Pancreas (tissue), 10 donors: Measurements from ENCODE around the gene PLEKHH3. TPM values are rescaled to one million over a fixed set of nuclear protein-coding genes. Genes with fewer than 3 reads are reported as not detected.

Experiments used
- ATAC-seq, 4 donors: fragments of 200-7000 bp; cut with Tn5 transposase; one replicate each; pipeline versions ENCODE4 v1.8.0 to v1.9.1; 2020; ENCODE audit warnings: mild to moderate bottlenecking in 4 of 4, moderate library complexity in 4 of 4
- DNase-seq, 6 donors: peaks; one replicate each; pipeline ENCODE4 v3.0.0-alpha.2; 2020
- FAIRE-seq: peaks from 2 replicates; lab custom pipeline; 2012; peaks lifted over from hg19 to GRCh38; lab: Jason Lieb, UNC
- H3K27ac ChIP-seq, 4 donors: fragments of 200-600 bp; sonication (generic); 1 replicate in 3 of 4; 2 replicates in 1 of 4; pipeline versions ENCODE4 v1.5.0 to v1.8.0; 2020
- H3K27me3 ChIP-seq, 4 donors: fragments of 200-600 bp; one replicate each; pipeline ENCODE4 v1.8.0; 2021
- H3K36me3 ChIP-seq, 3 donors: fragments of 200-600 bp; sonication (generic) in 1 of 3; one replicate each; pipeline versions ENCODE4 v1.5.0 to v1.8.0; 2020 to 2021
- H3K4me1 ChIP-seq, 3 donors: fragments of 200-600 bp; one replicate each; pipeline ENCODE4 v1.8.0; 2021
- H3K4me3 ChIP-seq, 4 donors: fragments of 200-600 bp; sonication (generic) in 2 of 4; one replicate each; pipeline versions ENCODE4 v1.5.0 to v1.8.0; 2020 to 2021
- H3K9me3 ChIP-seq, 4 donors: fragments of 200-600 bp; one replicate each; pipeline ENCODE4 v1.8.0; 2021
- CTCF ChIP-seq, 4 donors: fragments of 200-600 bp; sonication (generic) in 3 of 4; IDR thresholded peaks; one replicate each; pipeline versions ENCODE4 v1.5.0 to v1.8.0; 2021; ENCODE audit warnings: antibody characterized with exemption in 4 of 4
- WGBS, 2 donors: extraction: QIAGEN DNeasy Blood & Tissue Kit; methylation state at CpG; one replicate each; pipeline ENCODE4 v1.1.7; 2013; 5-methylcytosine and 5-hydroxymethylcytosine counted together
- intact Hi-C, 3 donors: fragments of 100-400 bp; cut with DNase I; formaldehyde crosslinking; loops; one replicate each; pipeline versions ENCODE4 v1.11.1 to v1.14.2; 2022
- polyA plus RNA-seq, 2 donors: library from polyadenylated mRNA; stranded (reverse); fragments of 200-250 nt; gene quantifications; one replicate each; pipeline ENCODE4 v1.2.3, GENCODE V29; 2013
- total RNA-seq, 6 donors: library from RNA; stranded (reverse); fragmentation: NEBNext Ultra II Directional in 4 of 6; extraction: Animal tissue kit (Norgen Biotek cat#: 25700) in 4 of 6; gene quantifications; one replicate each; pipeline versions ENCODE4 v1.2.1 to v1.2.4, GENCODE V29; 2021 to 2023
- donor health status: healthy with polysubstance abuse.
- donor health status: DM: no; HTN: no; CAD: no; lungs with moderate emphysema.
- donor health status: DM: no; HTN: no; CAD: no.
- donor health status: control.
- donor health status: control.
- donor health status: Bipolar disorder and iron deficiency.
- donor health status: DM: yes; HTN: yes; CAD: no.
- donor health status: DM: no; HTN: no; CAD: no.
- donor health status: DM: no; HTN: no; CAD: no.
- donor health status: DM: yes; HTN: yes; CAD: no.

Gene PLEKHH3
- total RNA-seq: 10 to 100 TPM; 24.7 to 90.6 (median 33.3) TPM
- 100 to 1,000 TPM; 148 to 215 TPM for polyA plus RNA-seq

DNA sequence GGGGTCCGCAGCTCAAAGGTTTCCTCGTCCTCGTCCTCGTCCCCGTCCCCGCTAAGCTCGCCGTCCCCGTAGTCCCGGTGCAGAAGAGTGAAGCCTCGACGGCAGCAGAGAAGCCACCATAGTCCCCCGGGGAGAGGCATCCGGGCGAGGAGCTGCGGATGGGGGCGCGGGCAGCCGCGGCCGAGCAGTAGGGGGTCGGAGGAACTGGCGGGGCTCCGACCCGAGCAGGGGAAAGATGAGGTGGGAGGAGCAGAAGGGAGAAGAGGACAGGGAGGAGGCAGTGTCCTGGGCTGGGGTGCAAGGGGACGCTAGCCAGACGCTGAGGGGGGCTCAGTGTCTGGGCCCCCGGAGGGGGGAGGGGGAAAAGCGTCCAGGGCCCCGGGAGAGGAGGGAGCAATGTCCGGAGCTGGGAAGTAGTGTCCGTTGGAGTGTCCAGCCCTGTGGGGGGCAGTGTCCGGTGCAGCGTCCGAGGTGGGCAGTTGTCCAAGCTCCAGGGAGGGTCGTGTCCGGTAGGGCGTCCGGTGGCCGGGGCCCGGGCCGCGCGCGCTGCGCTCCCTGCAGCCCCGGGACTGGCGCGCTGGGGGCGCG lies at the start of gene PLEKHH3:
Gene PLEKHH3 (minus strand): TSS at position 571 of the 588 bp plus-strand sequence. CDS start 431 bp downstream, at position 140.
- ATAC-seq (peak; percentile 0 to 1 (median 0)), DNase-seq (no peak), FAIRE-seq (no peak)
- H3K4me3 ChIP-seq: peak within 1 kb of the TSS; percentile 79 to 92 (median 85)
- no peaks in the 10 kb centered on the region for H3K9me3 ChIP-seq
- 0 to 1% methylated on average over 43 to 51 of the region's 51 CpGs for WGBS, 2 donors
- no peaks in the 10 kb centered on the region for H3K27me3 ChIP-seq
- peak within 1 kb of the TSS; percentile 83 to 97 (median 90) for H3K27ac ChIP-seq
- TF ChIP-seq CTCF (IDR thresholded peaks at IDR 0.05): no peak
- H3K4me1 ChIP-seq: peaks cover 6 to 38% (median 16%) of the 10 kb centered on the region in 3 donors
- peaks cover 4 to 22% (median 11%) of the 10 kb centered on the region in 3 donors for H3K36me3 ChIP-seq
- intact Hi-C loops: loop anchor here in 1 of 3 donors (10.0 kb wide), 1 partner anchor 52 kb away; no protein-coding TSS in a partner anchor

GRCh38 chr17:42725143-42725542 lies 48.3 kb upstream of the PLEKHH3 start:
- DNase-seq (no peak), FAIRE-seq (no peak), ATAC-seq (no peak)
- Histone ChIP-seq H3K36me3 (peaks cover 3 to 39% (median 22%) of the 10 kb centered on the region in 3 donors), H3K4me1 (no peaks in the 10 kb centered on the region), H3K9me3 (no peaks in the 10 kb centered on the region), H3K4me3 (no peak overlapping the region), H3K27me3 (no peaks in the 10 kb centered on the region), H3K27ac (no peak overlapping the region)
- WGBS, 2 donors: 96 to 97% methylated on average over 6 of the region's 6 CpGs
- no peak for TF ChIP-seq CTCF (IDR thresholded peaks at IDR 0.05)
- intact Hi-C loops: loop anchor here in 1 of 3 donors (10.0 kb wide), 1 partner anchor 100 kb away; the partner anchor contains the start of gene BECN1

DNA sequence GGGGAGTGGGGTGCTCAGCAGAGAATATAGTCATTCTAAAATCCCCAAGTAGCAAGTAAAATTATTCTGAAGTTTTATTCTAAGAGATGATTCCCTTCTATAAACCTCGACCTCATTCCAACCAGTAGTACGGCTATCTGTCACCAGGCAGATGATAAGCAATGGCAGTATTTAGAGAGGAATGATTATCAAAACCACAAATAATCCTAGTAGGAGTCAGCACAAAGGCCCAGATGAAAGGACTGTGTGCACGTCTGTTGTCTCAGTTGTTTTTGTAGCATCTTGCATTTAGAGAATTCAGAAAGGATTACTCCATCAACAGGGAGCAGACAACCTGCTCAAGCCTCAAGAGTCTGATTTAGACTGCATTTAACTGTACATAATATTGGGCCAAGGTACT lies 46.8 kb upstream of the PLEKHH3 start:
- intact Hi-C loops: loop anchor here in 1 of 3 donors (5.0 to 10.0 kb wide), 2 partner anchors 39 to 101 kb away; partner anchors contain the start of genes BECN1 and RAMP2
- ATAC-seq: no peak
- 58 to 64% methylated on average over 3 of the region's 3 CpGs for WGBS, 2 donors

GRCh38 chr17:42720996-42721583 lies 44.3 kb upstream of the PLEKHH3 start:
- no peak overlapping the region for H3K4me3 ChIP-seq
- peak in 3 of 4 donors; percentile 39 to 49 (median 42) for TF ChIP-seq CTCF (IDR thresholded peaks at IDR 0.05)
- DNase-seq (peak in 2 of 6 donors; percentile 24), ATAC-seq (peak; percentile 69 to 94 (median 90)), FAIRE-seq (peak; percentile 34)
- no peaks in the 10 kb centered on the region for H3K4me1 ChIP-seq
- no peaks in the 10 kb centered on the region for H3K9me3 ChIP-seq
- WGBS, 2 donors: 11 to 12% methylated on average over 2 of the region's 2 CpGs
- no peaks in the 10 kb centered on the region for H3K27me3 ChIP-seq
- no peak overlapping the region for H3K27ac ChIP-seq
- intact Hi-C loops: loop anchor here in 1 of 3 donors (5.0 to 10.0 kb wide), 2 partner anchors 41 to 104 kb away; partner anchors contain the start of genes BECN1 and RAMP2
- H3K36me3 ChIP-seq: peaks cover 8 to 67% (median 31%) of the 10 kb centered on the region in 3 donors

More for the DNA sequence above, 46.8 kb upstream of the PLEKHH3 start:
- no peak for TF ChIP-seq CTCF (IDR thresholded peaks at IDR 0.05)
- DNase-seq: no peak
- no peaks in the 10 kb centered on the region for H3K9me3 ChIP-seq
- no peaks in the 10 kb centered on the region for H3K4me1 ChIP-seq
- peaks cover 8 to 51% (median 27%) of the 10 kb centered on the region in 3 donors for H3K36me3 ChIP-seq
- FAIRE-seq: no peak
- no peak overlapping the region for H3K27ac ChIP-seq
- H3K4me3 ChIP-seq: no peak overlapping the region
- no peaks in the 10 kb centered on the region for H3K27me3 ChIP-seq
